Stimulated activated CD8-positive, alpha-beta memory T cell treated with anti-CD3 and anti-CD28 coated beads, Interleukin-12 subunit alpha, Interleukin-12 subunit beta, amount 100 ng/mL, for 1 hour (primary cell): ENCODE measurements around the gene KDM4C.

ENCODE experiments used
- DNase-seq: peaks from one replicate; pipeline ENCODE4 v3.0.0-alpha.2; 2020; ENCODE audit warnings: low read depth

Gene KDM4C

GRCh38 chr9:7097785-7098752, 340.3 kb downstream of the KDM4C start:
- no peak for DNase-seq

- DNase-seq: no peak
These were observed 345.6 kb downstream of the KDM4C start for GRCh38 chr9:7103367-7103766.

- DNase-seq: no peak
These were observed 346.0 kb downstream of the KDM4C start for GRCh38 chr9:7103771-7104170.

- no peak for DNase-seq
These were observed 346.9 kb downstream of the KDM4C start for GRCh38 chr9:7104625-7105024.

GRCh38 chr9:7105095-7105494, 347.3 kb downstream of the KDM4C start:
- no peak for DNase-seq

GRCh38 chr9:7108936-7109335, 351.2 kb downstream of the KDM4C start:
- DNase-seq: no peak

GRCh38 chr9:7111413-7111812, 353.6 kb downstream of the KDM4C start:
- DNase-seq: no peak

GRCh38 chr9:7115606-7116005, 357.8 kb downstream of the KDM4C start:
- DNase-seq: no peak

GRCh38 chr9:7117676-7118561, 360.1 kb downstream of the KDM4C start:
- DNase-seq: no peak

- no peak for DNase-seq
These were observed 360.9 kb downstream of the KDM4C start for GRCh38 chr9:7118633-7119032.

GRCh38 chr9:7119612-7120011, 361.8 kb downstream of the KDM4C start:
- DNase-seq: no peak

GRCh38 chr9:7121055-7121454, 363.3 kb downstream of the KDM4C start:
- no peak for DNase-seq

GRCh38 chr9:7121664-7122063, 363.9 kb downstream of the KDM4C start:
- no peak for DNase-seq

GRCh38 chr9:7123743-7124142, 366.0 kb downstream of the KDM4C start:
- no peak for DNase-seq

GRCh38 chr9:7125231-7125630, 367.5 kb downstream of the KDM4C start:
- no peak for DNase-seq

GRCh38 chr9:7129391-7129790, 371.6 kb downstream of the KDM4C start:
- DNase-seq: no peak

GRCh38 chr9:7130266-7130820, 372.6 kb downstream of the KDM4C start:
- DNase-seq: no peak

- DNase-seq: no peak
These were observed 374.8 kb downstream of the KDM4C start for GRCh38 chr9:7132605-7133004.

GRCh38 chr9:7135735-7136134, 378.0 kb downstream of the KDM4C start:
- DNase-seq: no peak

GRCh38 chr9:7137040-7137439, 379.3 kb downstream of the KDM4C start:
- DNase-seq: no peak

GRCh38 chr9:7137571-7137970, 379.8 kb downstream of the KDM4C start:
- DNase-seq: no peak

- DNase-seq: no peak
These were observed 382.1 kb downstream of the KDM4C start for GRCh38 chr9:7139886-7140285.

GRCh38 chr9:7140401-7140800, 382.6 kb downstream of the KDM4C start:
- no peak for DNase-seq
